H9 (cell line): ENCODE data around the gene MYOM3. TPM values are rescaled to one million over a fixed set of nuclear protein-coding genes. Genes with fewer than 3 reads are reported as not detected.

ENCODE experiments used
- DNase-seq: peaks from one replicate; pipeline ENCODE4 v3.0.0-alpha.2; 2017
- H2AFZ ChIP-seq: one replicate; pipeline ENCODE4 v1.6.1; 2013; ENCODE audit warnings: mild to moderate bottlenecking, low read length, control low read depth, moderate library complexity
- H2AK5ac ChIP-seq: 2 replicates; pipeline ENCODE4 v1.6.1; 2013; ENCODE audit warnings: low read length, control low read depth, mixed read lengths; ENCODE audit not compliant: insufficient read length
- H2BK120ac ChIP-seq: one replicate; pipeline ENCODE4 v1.6.1; 2013; ENCODE audit warnings: low read depth, mild to moderate bottlenecking, low read length, control low read depth, inconsistent platforms; ENCODE audit not compliant: poor library complexity, severe bottlenecking
- H2BK12ac ChIP-seq: 2 replicates; pipeline ENCODE4 v1.6.1; 2013; ENCODE audit warnings: low read length, control low read depth, mixed read lengths, low read depth; ENCODE audit not compliant: insufficient read length
- H2BK15ac ChIP-seq: 2 replicates; pipeline ENCODE4 v1.6.1; 2013; ENCODE audit warnings: low read depth, low read length, control low read depth
- H2BK20ac ChIP-seq: one replicate; pipeline ENCODE4 v1.6.1; 2013; ENCODE audit warnings: low read depth, mild to moderate bottlenecking, low read length, control low read depth, inconsistent platforms; ENCODE audit not compliant: poor library complexity, severe bottlenecking
- H2BK5ac ChIP-seq: 2 replicates; pipeline ENCODE4 v1.6.1; 2013; ENCODE audit warnings: low read length, control low read depth, mixed read lengths; ENCODE audit not compliant: insufficient read length
- H3K14ac ChIP-seq: 2 replicates; pipeline ENCODE4 v1.6.1; 2013; ENCODE audit warnings: low read length, control low read depth; ENCODE audit not compliant: insufficient read depth
- H3K18ac ChIP-seq: 2 replicates; pipeline ENCODE4 v1.6.1; 2013; ENCODE audit warnings: low read depth, mild to moderate bottlenecking, mixed read lengths, low read length, control low read depth; ENCODE audit not compliant: insufficient read length
- H3K23ac ChIP-seq: 2 replicates; pipeline ENCODE4 v1.6.1; 2013; ENCODE audit warnings: low read length, control low read depth, mixed read lengths, low read depth; ENCODE audit not compliant: insufficient read length
- H3K23me2 ChIP-seq: 2 replicates; pipeline ENCODE4 v1.6.1; 2013; ENCODE audit warnings: low read depth, mild to moderate bottlenecking, mixed read lengths, low read length, control low read depth; ENCODE audit not compliant: insufficient read length, poor library complexity, severe bottlenecking
- H3K27ac ChIP-seq: 2 replicates; pipeline ENCODE4 v1.5.1; 2013; ENCODE audit warnings: low read length, control low read depth, mixed read lengths, low read depth; ENCODE audit not compliant: insufficient read length
- H3K27me3 ChIP-seq: 2 replicates; pipeline ENCODE4 v1.6.1; 2013; ENCODE audit warnings: low read length, control low read depth, inconsistent platforms; ENCODE audit not compliant: insufficient read depth
- H3K4ac ChIP-seq: 2 replicates; pipeline ENCODE4 v1.6.1; 2013; ENCODE audit warnings: low read depth, mild to moderate bottlenecking, control low read depth, inconsistent platforms, low read length, moderate library complexity
- H3K4me1 ChIP-seq: 2 replicates; pipeline ENCODE4 v1.6.1; 2013; ENCODE audit warnings: low read length, control low read depth, inconsistent platforms; ENCODE audit not compliant: insufficient read depth
- H3K4me2 ChIP-seq: 2 replicates; pipeline ENCODE4 v1.6.1; 2013; ENCODE audit warnings: low read length, control low read depth, mixed read lengths; ENCODE audit not compliant: insufficient read length, insufficient read depth
- H3K56ac ChIP-seq: 2 replicates; pipeline ENCODE4 v1.6.1; 2013; ENCODE audit warnings: low read depth, mild to moderate bottlenecking, mixed read lengths, low read length, control low read depth; ENCODE audit not compliant: insufficient read length
- H3K79me1 ChIP-seq: 2 replicates; pipeline ENCODE4 v1.6.1; 2013; ENCODE audit warnings: low read depth, mild to moderate bottlenecking, moderate library complexity, low read length, control low read depth, inconsistent platforms; ENCODE audit not compliant: insufficient read depth, poor library complexity, severe bottlenecking
- H3K79me2 ChIP-seq: 2 replicates; pipeline ENCODE4 v1.6.1; 2013; ENCODE audit warnings: low read length, control low read depth, inconsistent platforms; ENCODE audit not compliant: insufficient read depth
- H3K9ac ChIP-seq: 2 replicates; pipeline ENCODE4 v1.6.1; 2013; ENCODE audit warnings: low read length, control low read depth, mixed read lengths; ENCODE audit not compliant: insufficient read length; ENCODE audit errors: extremely low read depth
- H3K9me3 ChIP-seq: one replicate; pipeline ENCODE4 v1.6.1; 2013; ENCODE audit warnings: low read depth, low read length, inconsistent platforms; ENCODE audit not compliant: control insufficient read depth
- H3T11ph ChIP-seq: one replicate; pipeline ENCODE4 v1.6.1; 2013; ENCODE audit warnings: mild to moderate bottlenecking, low read length, control low read depth, inconsistent platforms
- H4K20me1 ChIP-seq: one replicate; pipeline ENCODE4 v1.6.1; 2013; ENCODE audit not compliant: control insufficient read depth, insufficient read length, insufficient read depth
- H4K5ac ChIP-seq: 2 replicates; pipeline ENCODE4 v1.6.1; 2013; ENCODE audit warnings: low read depth, mild to moderate bottlenecking, mixed read lengths, low read length, control low read depth; ENCODE audit not compliant: insufficient read length
- H4K8ac ChIP-seq: replicated peaks from 2 replicates; pipeline ENCODE4 v1.6.1; 2013; ENCODE audit warnings: low read length, control low read depth, mixed read lengths, low read depth; ENCODE audit not compliant: insufficient read length
- H4K91ac ChIP-seq: 2 replicates; pipeline ENCODE4 v1.6.1; 2013; ENCODE audit warnings: low read depth, mild to moderate bottlenecking, moderate library complexity, mixed read lengths, low read length, control low read depth; ENCODE audit not compliant: insufficient read length
- H3K27ac Mint-ChIP-seq, 3 experiments: 2 replicates in 2 of 3; 3 replicates in 1 of 3; pipeline ENCODE4 v1.8.0; 2020 to 2021; ENCODE audit warnings: mixed read lengths in 3 of 3, mild to moderate bottlenecking in 1 of 3, moderate library complexity in 1 of 3
- H3K27me3 Mint-ChIP-seq: 2 replicates; pipeline ENCODE4 v1.8.0; 2021; ENCODE audit warnings: low read depth, mild to moderate bottlenecking, moderate library complexity, mixed read lengths
- H3K36me3 Mint-ChIP-seq, 3 experiments: 2 replicates in 2 of 3; 3 replicates in 1 of 3; pipeline ENCODE4 v1.8.0; 2020 to 2021; ENCODE audit warnings: low read depth in 3 of 3, mixed read lengths in 3 of 3; ENCODE audit not compliant: insufficient read depth in 1 of 3
- H3K4me1 Mint-ChIP-seq, 2 experiments: 2 replicates each; pipeline ENCODE4 v1.8.0; 2020; ENCODE audit warnings: mixed read lengths in 2 of 2
- H3K4me3 Mint-ChIP-seq, 2 experiments: 2 replicates in 1 of 2; 3 replicates in 1 of 2; pipeline ENCODE4 v1.8.0; 2020 to 2021; ENCODE audit warnings: mild to moderate bottlenecking in 2 of 2, mixed read lengths in 2 of 2, moderate library complexity in 1 of 2
- H3K9me3 Mint-ChIP-seq, 2 experiments: 2 replicates in 1 of 2; 3 replicates in 1 of 2; pipeline ENCODE4 v1.8.0; 2020; ENCODE audit warnings: mild to moderate bottlenecking in 2 of 2, mixed read lengths in 2 of 2, moderate library complexity in 1 of 2
- WGBS: extraction: QIAGEN DNeasy Blood & Tissue Kit; methylation state at CpG from one replicate; pipeline ENCODE4 v1.1.7; 2013; ENCODE audit warnings: missing lambda C conversion rate, low lambda C conversion rate, mixed read lengths; ENCODE audit not compliant: insufficient read length; ENCODE audit errors: extremely low coverage; 5-methylcytosine and 5-hydroxymethylcytosine counted together
- total RNA-seq: library from RNA; stranded (reverse); gene quantifications from 2 replicates; pipeline ENCODE4 v1.2.1, GENCODE V29; 2021
- TF ChIP-seq, protein P1 (sequence below): fragments of 200-600 bp; sonication (generic); conservative IDR thresholded peaks from 3 replicates; pipeline ENCODE4 v1.8.0; 2021; ENCODE audit warnings: antibody characterized with exemption, mild to moderate bottlenecking

MYOM3 gene
- total RNA-seq, 1 experiment from 2014 or later, result 0.11 TPM

DNA sequence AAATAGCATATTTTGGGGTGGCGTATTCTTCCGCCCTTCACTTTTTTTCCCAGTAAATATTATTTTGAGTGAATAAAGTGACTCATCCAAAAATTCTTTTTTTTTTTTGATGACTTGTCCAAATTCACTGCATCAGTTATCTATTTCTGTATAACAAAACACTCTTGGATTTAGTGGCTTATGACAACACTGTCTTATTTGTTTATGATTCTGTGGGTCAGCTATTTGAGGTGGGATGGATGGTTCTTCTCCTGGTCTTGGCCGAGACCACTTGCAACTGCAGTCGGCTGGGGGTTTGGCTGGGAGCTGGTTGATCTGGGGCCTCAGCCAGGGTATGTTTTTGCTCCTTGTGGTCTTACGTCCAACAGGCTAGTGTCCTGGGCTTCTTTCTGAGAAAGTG, 91.9 kb downstream of the MYOM3 start:
- TF ChIP-seq, protein P1, sequence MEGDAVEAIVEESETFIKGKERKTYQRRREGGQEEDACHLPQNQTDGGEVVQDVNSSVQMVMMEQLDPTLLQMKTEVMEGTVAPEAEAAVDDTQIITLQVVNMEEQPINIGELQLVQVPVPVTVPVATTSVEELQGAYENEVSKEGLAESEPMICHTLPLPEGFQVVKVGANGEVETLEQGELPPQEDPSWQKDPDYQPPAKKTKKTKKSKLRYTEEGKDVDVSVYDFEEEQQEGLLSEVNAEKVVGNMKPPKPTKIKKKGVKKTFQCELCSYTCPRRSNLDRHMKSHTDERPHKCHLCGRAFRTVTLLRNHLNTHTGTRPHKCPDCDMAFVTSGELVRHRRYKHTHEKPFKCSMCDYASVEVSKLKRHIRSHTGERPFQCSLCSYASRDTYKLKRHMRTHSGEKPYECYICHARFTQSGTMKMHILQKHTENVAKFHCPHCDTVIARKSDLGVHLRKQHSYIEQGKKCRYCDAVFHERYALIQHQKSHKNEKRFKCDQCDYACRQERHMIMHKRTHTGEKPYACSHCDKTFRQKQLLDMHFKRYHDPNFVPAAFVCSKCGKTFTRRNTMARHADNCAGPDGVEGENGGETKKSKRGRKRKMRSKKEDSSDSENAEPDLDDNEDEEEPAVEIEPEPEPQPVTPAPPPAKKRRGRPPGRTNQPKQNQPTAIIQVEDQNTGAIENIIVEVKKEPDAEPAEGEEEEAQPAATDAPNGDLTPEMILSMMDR, result no peak

More for the DNA sequence above, 91.9 kb downstream of the MYOM3 start:
- DNase-seq, result no peak
- Histone ChIP-seq H3K4ac (no peak overlapping the region), H4K20me1 (no peaks in the 10 kb centered on the region), H3K9me3 (no peaks in the 10 kb centered on the region), H2BK12ac (no peak overlapping the region), H3K27ac (no peak overlapping the region), H3K4me1 (peaks cover 15% of the 10 kb centered on the region; the same call in 1 of the 2 replicates), H3K23me2 (no peaks in the 10 kb centered on the region), H3K79me2 (no peaks in the 10 kb centered on the region), H2BK120ac (no peak overlapping the region), H3K14ac (no peak overlapping the region), H2BK5ac (no peak overlapping the region), H2AK5ac (no peak overlapping the region), H3K27me3 (no peaks in the 10 kb centered on the region), H3K9ac (no peak overlapping the region), H2BK15ac (no peak overlapping the region), H3K56ac (no peak overlapping the region), H2BK20ac (no peak overlapping the region), H4K91ac (no peak overlapping the region), H3K18ac (no peak overlapping the region), H3K79me1 (no peaks in the 10 kb centered on the region), H3K23ac (no peak overlapping the region), H4K8ac (no peak overlapping the region), H4K5ac (no peak overlapping the region), H2AFZ (no peak overlapping the region), H3T11ph (no peak overlapping the region), H3K4me2 (no peak overlapping the region)
- WGBS, result no CpG with 5 or more reads among the region's 5 CpGs
- H3K4me3 Mint-ChIP-seq, result no peak overlapping the region
- H3K9me3 Mint-ChIP-seq, result no peaks in the 10 kb centered on the region
- H3K27ac Mint-ChIP-seq, result no peak overlapping the region
- H3K27me3 Mint-ChIP-seq, result no peaks in the 10 kb centered on the region; the same call in 1 of the 2 replicates
- no peaks in the 10 kb centered on the region for H3K36me3 Mint-ChIP-seq
- H3K4me1 Mint-ChIP-seq, result peaks cover 25 to 26% of the 10 kb centered on the region in 2 experiments
